GM12873 (cell line): ENCODE measurements around the gene ETV6.

Source experiments
- CTCF ChIP-seq: IDR thresholded peaks from 2 replicates; pipeline ENCODE4 v1.5.1; 2012; ENCODE audit warnings: low read depth, mild to moderate bottlenecking, moderate library complexity, low read length, control low read depth; ENCODE audit not compliant: insufficient read depth; ENCODE audit errors: missing control alignments

Gene ETV6

DNA sequence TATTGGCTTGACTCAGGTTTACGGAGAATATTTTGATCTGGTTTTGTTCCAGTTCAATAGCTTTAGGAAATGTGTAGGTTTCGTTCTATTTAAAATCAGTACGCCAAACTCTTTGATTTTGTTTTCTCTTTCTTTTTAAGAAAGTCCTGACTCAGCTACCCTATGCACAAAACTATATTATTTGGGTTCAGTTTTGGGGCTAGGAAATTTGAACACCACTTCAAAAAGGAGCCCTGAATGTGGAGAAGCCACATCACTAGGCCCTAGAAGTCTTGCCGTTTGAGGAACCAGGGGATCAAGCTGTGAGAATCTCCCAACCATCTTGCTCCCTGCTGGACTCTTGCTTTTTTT, 253.0 kb downstream of the ETV6 start:
- TF ChIP-seq CTCF = no peak

GRCh38 chr12:11904124-11904523, 254.7 kb downstream of the ETV6 start:
- no peak for TF ChIP-seq CTCF

DNA sequence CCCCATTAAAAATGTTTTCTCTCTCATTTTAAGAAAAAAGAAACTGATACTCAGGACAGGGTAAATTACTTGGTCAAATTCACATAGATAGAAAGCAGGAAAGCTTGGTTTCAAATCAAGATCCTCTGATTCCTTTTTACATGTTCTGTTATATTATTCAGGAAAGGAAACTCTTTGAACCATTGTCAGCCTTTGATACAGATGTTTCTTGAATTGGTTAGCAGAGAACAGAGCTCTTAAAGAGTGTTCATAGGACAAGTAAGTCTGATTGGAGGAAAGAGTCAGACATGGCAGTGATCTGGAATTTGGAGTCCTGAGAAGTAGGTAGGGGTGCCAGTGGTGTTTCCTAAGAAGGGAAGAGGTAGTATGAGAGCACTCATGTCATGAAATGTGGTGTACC, 256.1 kb downstream of the ETV6 start:
- no peak for TF ChIP-seq CTCF

DNA sequence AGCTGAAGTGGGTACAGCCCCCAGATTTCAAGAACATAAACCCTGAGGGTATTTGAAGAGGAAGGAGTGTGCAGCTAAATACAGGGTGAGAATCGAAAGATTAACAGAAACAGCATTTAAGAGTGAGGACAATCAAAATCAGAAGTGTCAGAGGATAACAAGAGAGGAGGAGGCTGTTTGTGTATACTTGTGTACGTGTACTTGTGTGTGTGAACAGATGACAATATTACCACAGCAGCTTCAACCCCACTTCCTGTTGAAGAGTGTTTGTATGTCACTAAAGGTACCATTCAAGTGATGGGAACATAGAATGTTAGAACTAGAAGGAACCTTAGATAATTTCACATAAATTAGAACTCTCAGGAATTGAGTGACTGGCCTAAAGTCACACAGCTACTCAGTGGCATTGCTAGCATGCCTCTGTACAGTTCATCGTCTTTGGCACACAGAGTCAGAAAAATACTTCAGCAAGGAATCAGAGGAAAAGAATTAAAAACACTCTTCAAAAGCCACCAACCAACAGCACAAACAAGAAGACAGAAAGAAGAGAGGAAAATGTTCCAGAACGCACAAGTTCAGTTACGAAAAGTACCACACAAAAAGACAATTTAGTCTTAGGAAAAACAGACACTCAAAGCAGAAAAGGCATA, 256.9 kb downstream of the ETV6 start:
- no peak for TF ChIP-seq CTCF

DNA sequence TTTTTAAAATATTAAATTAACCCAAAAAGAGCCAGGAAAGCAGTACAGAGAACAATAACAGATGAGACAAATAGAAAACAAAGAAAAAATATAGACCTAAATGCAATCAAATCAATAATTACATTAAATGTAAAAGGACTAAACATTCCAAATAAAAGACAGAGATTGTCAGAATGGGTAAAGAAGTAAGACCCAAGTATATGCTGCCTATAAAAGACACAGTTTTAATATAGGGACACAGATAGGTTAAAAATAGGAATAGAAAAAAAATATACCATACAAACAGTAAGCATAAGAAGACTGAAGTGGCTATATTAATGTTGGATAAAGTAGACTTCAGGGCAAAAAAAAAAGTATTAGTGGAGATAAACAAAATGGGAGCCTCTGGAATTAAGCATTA, 258.2 kb downstream of the ETV6 start:
- no peak for TF ChIP-seq CTCF

- TF ChIP-seq CTCF = no peak
Observed at GRCh38 chr12:11916113-11916512, 266.6 kb downstream of the ETV6 start.

DNA sequence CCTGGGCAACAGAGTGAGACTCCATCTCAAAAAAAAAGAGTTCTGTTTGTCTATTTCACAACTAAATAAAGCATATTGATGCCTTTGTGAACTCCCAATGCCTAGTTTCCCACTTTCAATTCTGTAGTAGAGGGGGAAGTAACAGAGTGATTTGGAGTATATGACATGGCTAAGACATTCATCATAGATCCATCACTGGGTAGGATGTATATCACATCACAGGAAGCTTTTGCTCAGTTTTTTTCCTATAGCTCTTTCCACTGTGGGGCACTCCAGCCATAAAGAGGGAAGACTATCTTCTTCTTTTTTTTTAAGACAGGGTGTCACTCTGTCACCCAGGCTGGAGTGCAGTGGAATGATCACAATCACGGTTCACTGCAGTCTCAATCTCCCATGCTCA, 267.3 kb downstream of the ETV6 start:
- no peak for TF ChIP-seq CTCF

DNA sequence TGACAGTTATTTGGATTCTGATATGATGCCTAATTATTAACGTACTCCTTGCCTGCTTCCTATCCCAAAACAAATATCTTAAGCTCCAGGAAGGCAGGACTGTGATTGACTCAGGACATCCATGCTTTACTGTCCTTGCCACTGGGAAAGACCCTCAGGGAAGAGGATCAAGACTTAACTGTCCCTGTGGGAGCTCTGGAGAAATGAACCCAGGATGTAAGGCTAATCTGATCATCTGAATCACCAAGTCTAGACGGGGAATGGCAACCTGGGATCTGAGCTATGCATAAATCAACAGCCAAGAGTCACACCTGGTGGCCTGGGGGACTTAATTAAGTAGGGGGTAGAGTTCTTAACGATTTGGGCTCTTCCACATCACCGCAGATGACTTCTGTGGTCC, 268.0 kb downstream of the ETV6 start:
- no peak for TF ChIP-seq CTCF
